Mucosa of descending colon (tissue), 3 donors: ENCODE measurements around the gene PRKCD. TPM values are rescaled to one million over a fixed set of nuclear protein-coding genes. Genes with fewer than 3 reads are reported as not detected.

Source experiments
- ATAC-seq: fragments of 200-7000 bp; cut with Tn5 transposase; one replicate; pipeline ENCODE4 v1.9.1; 2020; ENCODE audit warnings: mild to moderate bottlenecking, moderate library complexity
- DNase-seq, 3 donors: peaks; one replicate each; pipeline ENCODE4 v3.0.0-alpha.2; 2020
- H3K36me3 ChIP-seq: fragments of 200-600 bp; one replicate; pipeline ENCODE4 v1.8.0; 2021; ENCODE audit warnings: low read depth, mild to moderate bottlenecking
- H3K4me1 ChIP-seq: fragments of 200-600 bp; one replicate; pipeline ENCODE4 v1.8.0; 2021; ENCODE audit warnings: low read depth, mild to moderate bottlenecking
- H3K4me3 ChIP-seq: fragments of 200-600 bp; one replicate; pipeline ENCODE4 v1.8.0; 2021; ENCODE audit warnings: mild to moderate bottlenecking
- H3K9me3 ChIP-seq: fragments of 200-600 bp; one replicate; pipeline ENCODE4 v1.8.0; 2021; ENCODE audit warnings: mild to moderate bottlenecking
- intact Hi-C, 2 donors: fragments of 100-400 bp; cut with DNase I in 1 of 2; cut with micrococcal nuclease in 1 of 2; formaldehyde crosslinking; loops; one replicate each; pipeline versions ENCODE4 v1.11.0 to v1.11.1; 2022; cut with DNase I, micrococcal nuclease
- total RNA-seq, 3 donors: library from RNA; stranded (reverse); fragmentation: NEBNext Ultra II Directional in 2 of 3; extraction: Animal tissue kit (Norgen Biotek cat#: 25700) in 2 of 3; gene quantifications; one replicate each; pipeline versions ENCODE4 v1.2.1 to v1.2.4, GENCODE V29; 2021 to 2023
- TF ChIP-seq, protein P1 (sequence below): fragments of 200-600 bp; IDR thresholded peaks from one replicate; pipeline ENCODE4 v1.8.0; 2022; ENCODE audit warnings: antibody characterized with exemption, mild to moderate bottlenecking
- donor health status: DM: no; HTN: no; CAD: no; lungs with moderate emphysema.
- donor health status: DM: no; HTN: no; CAD: no.
- donor health status: DM: no; HTN: yes; CAD: no.

The PRKCD gene
- total RNA-seq, 3 donors from 2014 or later: 46.8 to 87.9 (median 83.4) TPM

DNA sequence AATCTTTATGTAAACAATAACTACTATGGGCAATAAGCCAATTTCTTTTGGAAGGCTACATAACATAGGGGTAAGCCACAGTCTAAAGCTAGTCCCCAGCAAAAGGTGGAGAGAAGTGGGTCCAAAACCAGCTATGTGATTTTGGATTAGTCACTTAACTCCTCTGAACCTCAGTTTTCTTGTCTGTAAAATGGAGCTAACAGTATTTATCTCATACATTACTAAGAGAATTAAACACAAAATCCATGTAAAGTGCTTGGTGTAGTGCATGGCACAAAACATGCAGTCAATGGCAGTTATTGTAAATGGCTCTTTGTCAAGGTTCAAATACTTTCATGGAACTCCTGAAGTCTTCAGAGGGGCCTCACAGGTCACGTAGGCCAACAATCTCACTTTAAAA lies 44.1 kb upstream of the PRKCD start:
- H3K9me3 ChIP-seq: no peaks in the 10 kb centered on the region
- intact Hi-C loops: no loop called here
- H3K36me3 ChIP-seq: no peaks in the 10 kb centered on the region
- ATAC-seq (no peak), DNase-seq (no peak)
- H3K4me3 ChIP-seq: no peak overlapping the region
- H3K4me1 ChIP-seq: no peaks in the 10 kb centered on the region
- TF ChIP-seq, protein P1, sequence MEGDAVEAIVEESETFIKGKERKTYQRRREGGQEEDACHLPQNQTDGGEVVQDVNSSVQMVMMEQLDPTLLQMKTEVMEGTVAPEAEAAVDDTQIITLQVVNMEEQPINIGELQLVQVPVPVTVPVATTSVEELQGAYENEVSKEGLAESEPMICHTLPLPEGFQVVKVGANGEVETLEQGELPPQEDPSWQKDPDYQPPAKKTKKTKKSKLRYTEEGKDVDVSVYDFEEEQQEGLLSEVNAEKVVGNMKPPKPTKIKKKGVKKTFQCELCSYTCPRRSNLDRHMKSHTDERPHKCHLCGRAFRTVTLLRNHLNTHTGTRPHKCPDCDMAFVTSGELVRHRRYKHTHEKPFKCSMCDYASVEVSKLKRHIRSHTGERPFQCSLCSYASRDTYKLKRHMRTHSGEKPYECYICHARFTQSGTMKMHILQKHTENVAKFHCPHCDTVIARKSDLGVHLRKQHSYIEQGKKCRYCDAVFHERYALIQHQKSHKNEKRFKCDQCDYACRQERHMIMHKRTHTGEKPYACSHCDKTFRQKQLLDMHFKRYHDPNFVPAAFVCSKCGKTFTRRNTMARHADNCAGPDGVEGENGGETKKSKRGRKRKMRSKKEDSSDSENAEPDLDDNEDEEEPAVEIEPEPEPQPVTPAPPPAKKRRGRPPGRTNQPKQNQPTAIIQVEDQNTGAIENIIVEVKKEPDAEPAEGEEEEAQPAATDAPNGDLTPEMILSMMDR: no peak

DNA sequence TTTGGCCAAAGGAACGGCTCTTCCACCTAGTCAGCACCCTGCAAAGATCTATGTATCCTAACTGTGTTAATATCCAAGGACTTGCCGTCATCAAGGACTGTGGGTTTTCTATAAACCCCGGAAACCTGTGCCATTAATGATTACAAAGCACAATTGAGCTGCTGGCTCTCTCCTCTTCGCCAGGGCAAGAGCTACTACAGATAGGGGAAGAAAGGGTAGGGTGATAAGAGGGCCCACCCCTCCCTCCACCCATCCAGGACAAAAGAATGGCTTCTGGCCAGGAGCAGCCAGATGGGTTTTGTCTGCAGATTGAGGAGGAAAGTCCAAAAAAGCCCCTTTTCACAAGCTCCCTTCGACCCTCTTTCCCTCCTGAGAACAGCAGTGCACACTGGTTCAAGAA lies 40.7 kb upstream of the PRKCD start:
- no peak for ATAC-seq
- H3K9me3 ChIP-seq: no peaks in the 10 kb centered on the region
- intact Hi-C loops: loop anchor here in 1 of 2 donors (5.0 kb wide), 1 partner anchor 67 kb away; no protein-coding TSS in a partner anchor
- H3K36me3 ChIP-seq: no peaks in the 10 kb centered on the region
- DNase-seq: no peak
- TF ChIP-seq, protein P1: no peak
- no peaks in the 10 kb centered on the region for H3K4me1 ChIP-seq
- H3K4me3 ChIP-seq: no peak overlapping the region

DNA sequence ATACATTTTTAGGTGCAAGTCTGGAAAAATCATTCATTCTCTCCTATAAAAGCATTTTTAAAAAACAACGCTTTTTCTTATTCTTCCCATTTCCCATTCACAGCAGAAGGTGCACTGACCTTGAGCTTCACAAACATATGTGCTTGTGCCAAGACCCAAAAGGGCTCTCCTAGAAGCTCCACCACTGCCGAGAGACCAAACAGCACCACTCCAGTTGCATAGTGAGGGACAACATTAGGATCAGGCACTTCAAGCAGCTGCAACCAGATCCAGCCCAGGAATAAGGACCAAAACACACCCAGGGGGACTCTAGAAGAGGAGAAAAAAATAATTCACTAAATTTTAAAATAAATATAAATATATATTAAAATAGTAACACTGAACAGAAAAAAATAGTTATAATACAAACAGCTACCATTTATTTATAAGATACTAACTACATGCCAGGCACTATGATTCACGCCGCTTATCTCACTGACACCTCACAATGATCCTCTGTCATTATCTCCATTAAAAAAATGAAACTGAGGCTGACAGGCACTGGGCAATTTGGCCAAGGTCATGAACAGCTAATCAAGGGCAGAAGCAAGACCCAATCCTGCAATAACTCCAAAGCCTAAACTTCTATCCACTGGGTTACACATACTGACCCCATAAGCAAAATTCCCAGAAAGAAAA lies 38.6 kb upstream of the PRKCD start:
- DNase-seq (no peak), ATAC-seq (no peak)
- TF ChIP-seq, protein P1: no peak
- H3K9me3 ChIP-seq: no peaks in the 10 kb centered on the region
- no peaks in the 10 kb centered on the region for H3K4me1 ChIP-seq
- no peak overlapping the region for H3K4me3 ChIP-seq
- intact Hi-C loops: loop anchor here in 1 of 2 donors (5.0 kb wide), 1 partner anchor 65 kb away; no protein-coding TSS in a partner anchor
- H3K36me3 ChIP-seq: no peaks in the 10 kb centered on the region

DNA sequence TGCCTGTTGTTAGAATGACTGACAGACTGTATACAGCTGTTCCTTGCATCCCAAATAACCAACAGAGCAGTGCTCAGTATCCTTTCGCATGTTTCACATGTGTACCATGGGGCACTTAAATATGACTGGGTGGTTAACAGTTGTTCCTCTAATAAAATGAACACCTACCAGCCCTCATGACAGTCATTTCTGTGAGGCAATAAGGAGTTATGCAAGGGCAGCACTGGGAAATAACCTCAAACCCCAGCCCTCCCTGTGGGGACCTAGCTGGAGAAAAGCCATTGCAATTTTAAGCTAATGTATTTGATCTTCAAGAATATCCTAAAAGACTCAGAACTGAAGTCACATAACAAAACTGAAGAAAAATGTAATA lies 38.1 kb upstream of the PRKCD start:
- TF ChIP-seq, protein P1: no peak
- no peaks in the 10 kb centered on the region for H3K9me3 ChIP-seq
- H3K4me3 ChIP-seq: no peak overlapping the region
- H3K36me3 ChIP-seq: no peaks in the 10 kb centered on the region
- DNase-seq: no peak
- intact Hi-C loops: loop anchor here in 1 of 2 donors (5.0 kb wide), 1 partner anchor 64 kb away; no protein-coding TSS in a partner anchor
- no peaks in the 10 kb centered on the region for H3K4me1 ChIP-seq
- no peak for ATAC-seq

DNA sequence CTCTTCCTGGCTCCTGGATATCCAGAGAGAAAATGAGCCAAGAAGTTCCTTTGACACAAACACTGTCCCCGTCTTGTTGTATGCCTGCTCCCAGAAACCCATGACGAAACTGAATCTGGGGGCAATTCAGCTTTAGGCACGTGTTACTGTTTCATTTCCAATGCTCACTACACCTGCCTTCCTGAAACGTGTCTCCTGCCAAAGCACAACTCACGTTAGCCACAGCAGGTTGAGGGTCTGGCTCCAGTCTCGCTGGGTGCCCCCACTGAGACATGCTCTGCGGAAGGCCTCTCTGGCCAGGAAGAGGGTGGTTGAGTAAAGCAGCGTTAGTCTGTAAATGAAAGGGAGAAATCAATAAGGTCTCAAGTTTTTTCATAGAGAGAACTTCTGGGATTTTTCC lies 37.5 kb upstream of the PRKCD start:
- Histone ChIP-seq H3K4me1 (no peaks in the 10 kb centered on the region), H3K36me3 (no peaks in the 10 kb centered on the region), H3K9me3 (no peaks in the 10 kb centered on the region), H3K4me3 (no peak overlapping the region)
- intact Hi-C loops: loop anchor here in 1 of 2 donors (5.0 kb wide), 1 partner anchor 64 kb away; no protein-coding TSS in a partner anchor
- no peak for DNase-seq
- ATAC-seq: no peak
- TF ChIP-seq, protein P1: no peak
